ENCODE data around the gene PPA2.

GRCh38 chr4:105455182-105455581 is 18.7 kb downstream of the PPA2 start:
- TF ChIP-seq, protein P1, sequence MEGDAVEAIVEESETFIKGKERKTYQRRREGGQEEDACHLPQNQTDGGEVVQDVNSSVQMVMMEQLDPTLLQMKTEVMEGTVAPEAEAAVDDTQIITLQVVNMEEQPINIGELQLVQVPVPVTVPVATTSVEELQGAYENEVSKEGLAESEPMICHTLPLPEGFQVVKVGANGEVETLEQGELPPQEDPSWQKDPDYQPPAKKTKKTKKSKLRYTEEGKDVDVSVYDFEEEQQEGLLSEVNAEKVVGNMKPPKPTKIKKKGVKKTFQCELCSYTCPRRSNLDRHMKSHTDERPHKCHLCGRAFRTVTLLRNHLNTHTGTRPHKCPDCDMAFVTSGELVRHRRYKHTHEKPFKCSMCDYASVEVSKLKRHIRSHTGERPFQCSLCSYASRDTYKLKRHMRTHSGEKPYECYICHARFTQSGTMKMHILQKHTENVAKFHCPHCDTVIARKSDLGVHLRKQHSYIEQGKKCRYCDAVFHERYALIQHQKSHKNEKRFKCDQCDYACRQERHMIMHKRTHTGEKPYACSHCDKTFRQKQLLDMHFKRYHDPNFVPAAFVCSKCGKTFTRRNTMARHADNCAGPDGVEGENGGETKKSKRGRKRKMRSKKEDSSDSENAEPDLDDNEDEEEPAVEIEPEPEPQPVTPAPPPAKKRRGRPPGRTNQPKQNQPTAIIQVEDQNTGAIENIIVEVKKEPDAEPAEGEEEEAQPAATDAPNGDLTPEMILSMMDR (IDR thresholded peaks at IDR 0.05; ENCODE audit: insufficient read depth, low read length), result no peak
- TF ChIP-seq POLR2AphosphoS5 (IDR thresholded peaks at IDR 0.05; ENCODE audit: low read depth) (no peak), GABPA (IDR thresholded peaks at IDR 0.05; ENCODE audit: low read depth) (no peak)
- TF ChIP-seq, protein P2, sequence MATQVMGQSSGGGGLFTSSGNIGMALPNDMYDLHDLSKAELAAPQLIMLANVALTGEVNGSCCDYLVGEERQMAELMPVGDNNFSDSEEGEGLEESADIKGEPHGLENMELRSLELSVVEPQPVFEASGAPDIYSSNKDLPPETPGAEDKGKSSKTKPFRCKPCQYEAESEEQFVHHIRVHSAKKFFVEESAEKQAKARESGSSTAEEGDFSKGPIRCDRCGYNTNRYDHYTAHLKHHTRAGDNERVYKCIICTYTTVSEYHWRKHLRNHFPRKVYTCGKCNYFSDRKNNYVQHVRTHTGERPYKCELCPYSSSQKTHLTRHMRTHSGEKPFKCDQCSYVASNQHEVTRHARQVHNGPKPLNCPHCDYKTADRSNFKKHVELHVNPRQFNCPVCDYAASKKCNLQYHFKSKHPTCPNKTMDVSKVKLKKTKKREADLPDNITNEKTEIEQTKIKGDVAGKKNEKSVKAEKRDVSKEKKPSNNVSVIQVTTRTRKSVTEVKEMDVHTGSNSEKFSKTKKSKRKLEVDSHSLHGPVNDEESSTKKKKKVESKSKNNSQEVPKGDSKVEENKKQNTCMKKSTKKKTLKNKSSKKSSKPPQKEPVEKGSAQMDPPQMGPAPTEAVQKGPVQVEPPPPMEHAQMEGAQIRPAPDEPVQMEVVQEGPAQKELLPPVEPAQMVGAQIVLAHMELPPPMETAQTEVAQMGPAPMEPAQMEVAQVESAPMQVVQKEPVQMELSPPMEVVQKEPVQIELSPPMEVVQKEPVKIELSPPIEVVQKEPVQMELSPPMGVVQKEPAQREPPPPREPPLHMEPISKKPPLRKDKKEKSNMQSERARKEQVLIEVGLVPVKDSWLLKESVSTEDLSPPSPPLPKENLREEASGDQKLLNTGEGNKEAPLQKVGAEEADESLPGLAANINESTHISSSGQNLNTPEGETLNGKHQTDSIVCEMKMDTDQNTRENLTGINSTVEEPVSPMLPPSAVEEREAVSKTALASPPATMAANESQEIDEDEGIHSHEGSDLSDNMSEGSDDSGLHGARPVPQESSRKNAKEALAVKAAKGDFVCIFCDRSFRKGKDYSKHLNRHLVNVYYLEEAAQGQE (IDR thresholded peaks at IDR 0.05; ENCODE audit: insufficient replicate concordance, low read depth), result no peak

All from HL-60 (cell line).